Posterior cingulate gyrus (tissue), 11 donors: ENCODE measurements around the gene ZACN.

Experiments used
- DNase-seq, 10 donors: peaks; one replicate each; pipeline versions ENCODE4 v3.0.0 to v3.0.0-alpha.2; 2020 to 2021; ENCODE audit warnings: mixed read lengths in 3 of 10
- intact Hi-C: fragments of 100-400 bp; cut with DNase I; formaldehyde crosslinking; loops from one replicate; pipeline ENCODE4 v1.15.1; 2023

Gene ZACN

GRCh38 chr17:76080768-76081287, 1.8 kb downstream of the ZACN start:
- intact Hi-C loops, result no loop called here
- DNase-seq, result no peak

DNA sequence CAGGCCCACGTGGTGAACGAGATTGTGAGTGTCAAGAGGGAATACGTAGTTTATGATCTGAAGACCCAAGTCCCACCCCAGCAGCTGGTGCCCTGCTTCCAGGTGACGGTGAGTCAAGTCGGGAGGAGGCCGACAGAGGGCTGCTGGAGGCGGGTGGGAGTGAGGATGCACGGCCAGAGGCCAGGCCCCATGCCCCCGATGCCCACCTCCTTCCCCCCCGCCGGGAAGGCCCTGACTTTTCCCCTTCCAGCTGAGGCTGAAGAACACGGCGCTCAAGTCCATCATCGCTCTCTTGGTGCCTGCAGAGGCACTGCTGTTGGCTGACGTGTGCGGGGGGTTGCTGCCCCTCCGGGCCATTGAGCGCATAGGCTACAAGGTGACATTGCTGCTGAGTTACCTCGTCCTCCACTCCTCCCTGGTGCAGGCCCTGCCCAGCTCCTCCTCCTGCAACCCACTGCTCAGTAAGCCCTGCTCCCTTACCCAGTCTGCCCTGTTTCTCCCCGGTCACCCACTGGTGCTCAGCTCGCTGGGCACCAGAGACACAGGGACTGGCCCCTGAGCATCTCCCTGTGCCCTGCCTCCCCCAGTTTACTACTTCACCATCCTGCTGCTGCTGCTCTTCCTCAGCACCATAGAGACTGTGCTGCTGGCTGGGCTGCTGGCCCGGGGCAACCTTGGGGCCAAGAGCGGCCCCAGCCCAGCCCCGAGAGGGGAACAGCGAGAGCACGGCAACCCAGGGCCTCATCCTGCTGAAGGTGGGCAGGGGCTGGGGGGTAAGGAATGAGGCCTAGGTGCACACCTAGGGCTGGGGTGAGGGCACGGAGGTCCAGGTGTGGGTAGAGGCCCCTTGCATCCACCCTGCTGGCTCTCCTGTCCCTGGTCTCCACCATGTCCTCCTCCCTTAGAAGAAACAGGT, 2.6 kb downstream of the ZACN start:
- peak in 2 of 10 donors; percentile 73 to 81 for DNase-seq
- intact Hi-C loops, result no loop called here

- intact Hi-C loops, result no loop called here
- peak in 2 of 10 donors; percentile 74 to 80 for DNase-seq
Measured at GRCh38 chr17:76082326-76083251, 3.6 kb downstream of the ZACN start.

- DNase-seq, result peak in 2 of 10 donors; percentile 72 to 85
- intact Hi-C loops, result no loop called here
Measured at GRCh38 chr17:76083536-76084182, 4.7 kb downstream of the ZACN start.

DNA sequence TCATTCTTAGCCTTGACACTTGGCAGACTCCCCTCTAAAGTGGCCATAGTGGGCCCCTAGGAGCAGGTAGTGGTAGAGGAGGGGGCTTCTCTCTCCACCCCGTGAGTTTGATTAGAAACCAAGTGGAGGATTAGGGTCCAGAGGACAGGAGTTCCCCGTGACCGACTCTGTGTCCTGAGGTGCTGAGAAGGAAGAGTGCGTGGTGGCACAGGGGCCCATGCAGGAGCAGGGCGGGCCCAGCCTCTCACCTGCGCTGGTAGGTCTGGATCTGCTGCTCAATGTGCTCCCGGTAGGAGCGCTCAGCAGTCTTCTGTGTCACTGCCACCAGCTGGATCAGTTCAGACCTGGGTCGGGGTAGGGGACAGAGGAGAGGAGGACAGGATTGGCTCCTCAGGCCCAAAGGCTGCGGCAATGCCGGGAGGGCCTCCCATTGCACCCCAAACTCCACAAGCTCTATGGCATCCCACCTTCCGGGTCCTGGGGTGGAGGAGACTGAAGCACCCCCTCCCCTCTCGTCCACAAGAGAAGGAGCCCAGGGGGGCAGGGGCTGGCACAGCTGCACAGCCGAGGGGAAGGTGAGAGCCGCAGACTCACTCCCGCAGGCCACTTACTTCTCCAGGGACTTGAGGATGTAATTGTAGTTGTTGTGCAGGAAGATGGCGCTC, 6.2 kb downstream of the ZACN start:
- intact Hi-C loops, result no loop called here
- DNase-seq, result peak in 2 of 10 donors; percentile 59 to 63

- peak in 2 of 10 donors; percentile 58 to 72 for DNase-seq
- intact Hi-C loops, result no loop called here
Measured at GRCh38 chr17:76085731-76086366, 6.9 kb downstream of the ZACN start.

GRCh38 chr17:76086384-76086783, 7.4 kb downstream of the ZACN start:
- intact Hi-C loops, result no loop called here

DNA sequence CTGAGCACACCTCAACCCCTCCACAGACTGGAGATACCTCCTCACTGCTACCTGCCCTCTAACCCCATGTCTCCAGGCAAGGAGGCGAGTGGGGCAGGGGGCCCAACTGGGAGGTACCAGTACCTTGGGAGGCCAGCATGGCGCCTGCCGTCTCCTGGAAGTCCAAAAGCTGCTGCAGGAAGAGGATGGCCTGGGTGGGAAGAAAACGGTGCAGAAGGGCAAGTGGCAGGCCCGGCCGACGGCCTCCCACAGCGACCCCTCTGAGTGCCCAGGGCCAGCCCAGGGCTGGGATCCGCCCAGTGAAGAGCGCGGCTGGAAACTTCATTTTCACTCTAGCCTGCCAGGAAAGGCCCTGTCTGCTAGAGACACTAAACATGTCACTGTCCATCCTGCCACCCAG, 8.5 kb downstream of the ZACN start:
- peak in 1 of 10 donors; percentile 68 for DNase-seq
- intact Hi-C loops, result no loop called here

More at GRCh38 chr17:76086384-76086783, 7.4 kb downstream of the ZACN start:
- DNase-seq, result peak in 2 of 10 donors; percentile 41 to 55

- intact Hi-C loops, result no loop called here
- peak in 3 of 10 donors; percentile 37 to 70 (median 64) for DNase-seq
Measured at GRCh38 chr17:76088041-76088867, 9.3 kb downstream of the ZACN start.

DNA sequence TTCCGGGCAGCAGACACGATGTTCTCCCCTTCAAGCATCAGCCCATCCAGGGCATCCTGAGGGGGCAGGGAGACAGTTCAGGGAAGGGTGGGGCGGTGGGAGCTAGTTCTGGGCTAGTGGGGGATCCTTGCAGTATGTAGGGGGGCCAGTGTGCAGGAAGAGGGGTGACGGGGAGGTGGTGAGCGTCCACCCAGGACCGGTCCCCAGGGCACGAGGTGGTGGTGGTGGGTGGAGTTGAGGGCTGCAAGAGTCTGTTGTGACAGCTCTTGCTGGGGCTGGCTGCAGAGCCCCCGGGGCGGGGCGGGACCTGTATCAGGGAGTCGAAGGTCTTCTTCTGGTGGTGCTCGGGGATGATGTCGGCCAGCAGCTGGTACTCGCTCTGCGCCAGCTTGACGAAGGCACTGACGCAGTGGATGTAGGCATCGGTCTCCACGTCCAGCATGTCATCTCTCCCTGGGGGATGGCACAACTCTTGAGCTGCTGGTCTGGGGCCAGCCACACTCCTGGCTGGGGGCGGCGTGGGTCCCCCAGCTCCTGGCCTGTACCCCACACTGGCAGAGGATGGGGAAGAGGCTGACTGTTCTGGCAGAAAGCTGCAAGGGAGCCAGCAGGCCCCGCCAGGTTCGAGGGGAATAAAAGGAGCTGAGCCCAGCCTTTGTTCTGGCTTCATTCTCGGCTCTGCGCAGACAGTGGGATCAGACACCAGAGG, 10.0 kb downstream of the ZACN start:
- DNase-seq, result peak in 3 of 10 donors; percentile 67 to 83 (median 71)
- intact Hi-C loops, result no loop called here

GRCh38 chr17:76089680-76090516, 10.9 kb downstream of the ZACN start:
- intact Hi-C loops, result no loop called here
- DNase-seq, result peak in 3 of 10 donors; percentile 51 to 70 (median 68)

GRCh38 chr17:76090517-76091129, 11.6 kb downstream of the ZACN start:
- intact Hi-C loops, result no loop called here
- peak in 2 of 10 donors; percentile 57 to 62 for DNase-seq

GRCh38 chr17:76091526-76092286, 12.7 kb downstream of the ZACN start:
- intact Hi-C loops, result no loop called here
- peak in 1 of 10 donors; percentile 81 for DNase-seq

DNA sequence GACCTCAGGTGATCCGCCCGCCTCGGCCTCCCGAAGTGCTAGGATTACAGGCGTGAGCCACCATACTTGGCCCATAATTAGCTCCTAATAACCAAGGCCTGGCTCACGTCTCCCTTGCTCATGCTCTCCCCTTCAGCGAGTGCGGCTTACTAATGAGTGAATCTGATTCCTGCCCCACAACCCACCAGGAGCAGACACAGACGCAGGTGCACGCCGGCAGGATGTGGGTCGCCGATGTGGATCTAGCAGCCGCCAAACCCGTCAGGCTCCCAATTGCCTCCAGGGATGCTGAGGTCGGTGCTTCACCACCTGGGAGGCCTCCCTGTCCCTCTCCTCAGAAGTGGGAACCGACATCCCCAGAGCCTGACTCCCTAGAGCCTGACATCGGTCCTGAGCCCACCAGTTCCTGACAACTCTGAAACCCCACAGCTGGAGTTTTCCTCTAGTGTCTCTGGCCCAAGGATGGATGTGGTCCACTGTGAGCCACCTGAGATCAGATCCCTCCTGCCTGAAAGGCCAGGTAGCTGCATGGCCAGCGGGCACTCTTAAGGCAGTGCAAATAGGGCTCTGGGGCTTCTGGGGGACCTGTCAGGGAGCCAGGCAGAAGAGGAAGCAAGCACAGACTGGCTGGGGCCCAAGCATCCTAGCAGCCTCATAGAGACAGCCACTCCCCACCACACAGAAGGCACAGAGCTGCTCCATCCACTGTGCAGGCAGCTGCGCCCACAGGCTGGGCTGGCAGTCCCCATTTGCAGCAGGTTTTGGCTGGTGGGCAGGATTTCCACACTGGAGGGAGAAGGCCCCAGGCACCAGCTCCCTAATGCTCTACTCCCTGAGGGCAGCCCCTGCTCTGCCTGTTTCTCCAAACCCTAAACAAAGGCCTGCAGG, 13.8 kb downstream of the ZACN start:
- intact Hi-C loops, result no loop called here
- peak in 2 of 10 donors; percentile 67 to 84 for DNase-seq
